ENCODE data around the gene IQSEC3.
"Not testable (repeated sequence)": the region's sequence is repeated elsewhere in the genome, so short reads cannot be mapped to it uniquely, and the experiment has no call there.

Gene IQSEC3

GRCh38 chr12:214003-214741 lies 147.6 kb downstream of the IQSEC3 start, which contains the start of gene SLC6A12:
Gene SLC6A12, minus strand, starts transcription at chr12:214157. Its CDS starts 4,171 bp downstream, at chr12:209986.
- DNase-seq (ENCODE audit: low read depth): no peak

GRCh38 chr12:215116-215515 lies 148.5 kb downstream of the IQSEC3 start:
- no peak for DNase-seq (ENCODE audit: low read depth)

GRCh38 chr12:217029-217428 lies 150.5 kb downstream of the IQSEC3 start:
- not testable (repeated sequence) for DNase-seq (ENCODE audit: low read depth)

GRCh38 chr12:218221-218620 lies 151.7 kb downstream of the IQSEC3 start:
- no peak for DNase-seq (ENCODE audit: low read depth)

GRCh38 chr12:218728-219590 lies 152.4 kb downstream of the IQSEC3 start:
- no peak for DNase-seq (ENCODE audit: low read depth)

GRCh38 chr12:219891-220352 lies 153.4 kb downstream of the IQSEC3 start:
- no peak for DNase-seq (ENCODE audit: low read depth)

GRCh38 chr12:220491-220890 lies 153.9 kb downstream of the IQSEC3 start:
- no peak for DNase-seq (ENCODE audit: low read depth)

GRCh38 chr12:220946-221550 lies 154.5 kb downstream of the IQSEC3 start:
- no peak for DNase-seq (ENCODE audit: low read depth)

GRCh38 chr12:221736-222135 lies 155.2 kb downstream of the IQSEC3 start:
- DNase-seq (ENCODE audit: low read depth): no peak

GRCh38 chr12:223841-224240 lies 157.3 kb downstream of the IQSEC3 start:
- DNase-seq (ENCODE audit: low read depth): no peak

GRCh38 chr12:224330-224729 lies 157.8 kb downstream of the IQSEC3 start:
- no peak for DNase-seq (ENCODE audit: low read depth)

- no peak for DNase-seq (ENCODE audit: low read depth)
Observed at GRCh38 chr12:225012-225411, 158.4 kb downstream of the IQSEC3 start.

GRCh38 chr12:226401-226800 lies 159.8 kb downstream of the IQSEC3 start:
- no peak for DNase-seq (ENCODE audit: low read depth)

GRCh38 chr12:227286-227915 lies 160.8 kb downstream of the IQSEC3 start:
- no peak for DNase-seq (ENCODE audit: low read depth)
